Amniotic stem cell (primary cell): ENCODE data around the gene SSBP4.

ENCODE experiments used
- DNase-seq: peaks from one replicate; lab custom pipeline; 2025; lab: John Stamatoyannopoulos, UW

Gene SSBP4

GRCh38 chr19:18468517-18468916 is 49.3 kb downstream of the SSBP4 start:
- no peak for DNase-seq

DNA sequence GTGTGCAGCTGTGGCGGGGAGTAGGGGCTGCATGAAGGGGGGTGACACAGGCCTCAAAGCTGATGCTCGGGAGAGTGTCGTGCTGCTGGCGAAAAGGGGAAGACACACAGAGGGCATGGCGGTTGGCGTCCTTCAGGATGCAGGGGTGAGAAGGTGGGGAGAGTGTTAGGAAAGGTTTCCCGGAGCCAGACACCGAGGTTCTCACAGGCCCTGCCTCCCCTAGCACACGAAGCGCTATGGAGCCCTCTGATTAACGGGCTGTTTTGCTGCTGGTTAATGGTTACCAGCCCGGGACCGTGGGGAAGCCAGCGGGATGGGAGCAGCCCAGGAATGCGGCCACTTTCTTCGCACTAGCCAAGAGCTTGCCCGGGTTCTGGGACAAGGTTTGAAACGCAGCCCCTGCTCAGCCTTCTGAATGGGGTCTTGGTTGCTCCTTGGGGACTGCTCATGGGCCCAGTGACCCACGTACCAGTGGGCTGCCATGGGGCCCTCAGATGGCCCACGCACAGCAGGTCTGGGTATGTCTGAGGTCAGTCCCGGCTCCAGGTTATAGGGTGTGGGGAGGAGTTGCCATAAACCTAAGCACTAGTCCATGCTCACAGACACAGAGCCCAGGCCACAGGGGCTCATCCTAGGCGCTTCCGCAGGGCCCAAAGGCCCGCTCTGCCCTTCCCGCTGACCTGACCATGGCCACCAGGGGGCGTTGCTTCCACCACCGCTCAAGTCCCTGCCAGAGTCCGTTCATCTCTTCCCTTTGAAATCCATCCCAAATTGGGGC is 50.1 kb downstream of the SSBP4 start:
- no peak for DNase-seq

- no peak for DNase-seq
Measured at GRCh38 chr19:18470787-18471186, 51.6 kb downstream of the SSBP4 start.

GRCh38 chr19:18473003-18473705 is 54.0 kb downstream of the SSBP4 start:
- DNase-seq, result no peak

- no peak for DNase-seq
Measured at GRCh38 chr19:18473706-18474087, 54.5 kb downstream of the SSBP4 start.

- no peak for DNase-seq
Measured at GRCh38 chr19:18474366-18474887, 55.2 kb downstream of the SSBP4 start.

DNA sequence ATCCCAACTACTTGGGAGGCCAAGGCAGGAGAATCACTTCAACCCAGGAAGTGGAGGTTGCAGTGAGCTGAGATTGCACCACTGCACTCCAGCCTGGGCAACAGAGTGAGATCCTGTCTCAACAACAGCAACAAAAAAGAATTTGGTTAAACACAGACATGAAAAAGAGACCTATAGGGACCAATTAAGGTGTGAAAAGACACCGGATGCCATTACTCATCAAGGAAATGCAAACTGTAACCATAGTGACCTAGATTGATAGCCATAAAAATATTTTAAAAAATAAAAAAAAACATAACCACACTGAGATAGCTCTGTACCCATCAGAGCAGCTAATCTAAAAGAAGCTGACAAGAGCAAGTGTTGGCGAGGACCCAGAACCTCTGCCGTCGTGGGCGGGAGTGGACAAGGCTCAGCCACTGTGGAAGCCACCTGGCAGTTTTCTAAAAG is 55.8 kb downstream of the SSBP4 start:
- no peak for DNase-seq

DNA sequence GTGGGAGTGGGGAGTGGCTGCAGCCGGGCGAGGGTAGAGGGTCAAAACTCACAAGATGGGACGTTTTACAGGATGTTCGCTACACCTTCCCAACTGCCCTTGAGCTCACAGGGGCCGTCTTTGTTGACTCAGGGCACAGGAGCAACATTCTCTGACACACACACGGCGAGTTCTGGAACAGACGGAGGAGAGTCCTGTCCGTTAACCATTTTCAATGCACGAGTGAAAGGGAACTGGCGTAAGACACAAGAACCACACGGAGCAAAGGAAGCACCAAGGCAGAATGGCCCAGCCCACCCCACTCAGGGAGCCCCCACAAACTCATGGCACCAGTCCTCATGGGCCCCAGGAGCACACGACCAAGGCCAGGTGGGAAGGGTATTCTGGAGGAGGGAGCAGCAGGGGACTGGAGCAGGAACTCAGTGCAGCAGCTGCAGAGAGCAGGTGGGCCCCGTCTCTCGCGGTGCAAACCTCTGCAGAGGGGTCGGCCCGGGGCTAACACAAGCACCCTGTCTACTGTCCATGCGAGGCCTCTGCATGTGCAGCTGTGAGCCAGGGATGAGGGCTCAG is 56.6 kb downstream of the SSBP4 start:
- no peak for DNase-seq

DNA sequence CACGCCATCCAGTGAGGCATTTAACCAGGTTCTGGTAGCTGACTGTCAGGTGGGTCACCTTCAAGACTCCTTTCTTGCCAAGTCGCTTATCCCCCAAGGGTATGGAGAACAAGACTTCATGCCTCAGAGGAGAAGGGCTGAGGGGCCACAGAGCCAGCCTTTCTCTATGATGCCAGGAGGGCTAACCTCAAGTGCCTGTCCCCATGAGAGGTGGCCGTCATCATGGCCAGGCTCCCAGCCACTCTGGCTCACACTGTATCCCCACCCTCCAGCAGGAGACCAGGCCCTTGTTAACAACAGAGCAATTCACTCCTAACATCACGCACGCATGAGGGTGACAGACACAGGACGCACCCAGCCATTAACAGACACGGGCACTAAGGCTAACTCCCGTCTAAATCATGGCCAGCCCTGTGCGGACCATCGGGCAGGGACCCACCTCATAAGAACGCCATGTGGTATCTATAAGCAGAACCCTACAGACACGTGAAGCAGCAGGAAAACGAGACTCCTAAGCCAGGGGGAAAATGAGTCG is 57.4 kb downstream of the SSBP4 start:
- DNase-seq, result no peak

DNA sequence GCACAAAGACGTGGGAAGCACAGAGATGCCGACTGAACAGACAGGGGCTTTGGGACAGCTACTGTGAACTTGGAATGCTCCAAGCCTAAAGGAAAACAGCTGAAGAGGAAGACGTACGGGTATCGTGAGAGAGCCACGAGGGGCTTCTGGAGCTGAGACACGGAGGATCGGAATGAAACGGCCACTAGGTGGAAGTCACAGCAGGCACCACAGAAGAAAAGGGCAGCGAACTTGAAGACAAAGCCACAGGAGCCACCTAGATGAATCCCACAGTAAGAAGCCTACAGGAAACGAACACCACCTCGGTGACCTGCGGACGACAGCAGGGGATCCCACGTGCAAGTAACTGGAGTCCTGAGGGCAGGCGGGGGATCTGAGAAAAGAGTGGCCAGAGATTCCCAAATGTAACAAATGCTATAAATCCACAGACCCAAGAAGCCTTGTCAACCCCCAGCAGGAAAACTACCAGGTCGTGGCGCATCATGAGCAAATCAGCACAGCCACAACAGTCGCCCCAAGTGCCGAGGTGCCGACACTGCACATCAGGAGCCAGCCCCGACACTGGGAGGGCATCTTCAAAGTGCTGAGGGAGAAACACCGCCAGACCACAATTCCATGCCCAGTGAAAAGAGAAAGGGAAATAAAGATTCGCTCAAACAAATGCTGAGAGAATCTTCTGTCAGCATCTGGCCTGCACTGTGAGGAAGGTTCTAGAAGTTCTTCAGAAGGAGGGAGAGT is 58.0 kb downstream of the SSBP4 start:
- DNase-seq, result no peak

DNA sequence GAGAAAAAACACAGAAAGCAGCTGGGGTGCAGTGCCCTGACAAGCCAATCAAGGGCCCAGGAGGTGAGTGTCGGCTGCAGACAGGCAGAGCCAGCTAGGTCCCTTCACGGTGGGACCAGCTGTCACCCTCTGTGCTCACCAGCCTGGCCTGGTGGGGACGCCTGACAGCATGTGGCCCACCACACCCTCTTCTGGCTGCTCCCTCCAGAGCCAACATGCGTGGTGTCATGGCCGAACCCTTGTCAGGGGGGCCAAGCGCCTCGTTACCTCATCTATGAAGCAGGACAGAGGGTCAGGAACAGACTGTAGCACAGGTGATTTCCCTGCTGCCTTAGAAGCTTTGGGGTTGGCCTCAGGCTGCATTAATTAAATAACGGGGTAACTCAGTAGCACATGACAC is 58.8 kb downstream of the SSBP4 start:
- no peak for DNase-seq

DNA sequence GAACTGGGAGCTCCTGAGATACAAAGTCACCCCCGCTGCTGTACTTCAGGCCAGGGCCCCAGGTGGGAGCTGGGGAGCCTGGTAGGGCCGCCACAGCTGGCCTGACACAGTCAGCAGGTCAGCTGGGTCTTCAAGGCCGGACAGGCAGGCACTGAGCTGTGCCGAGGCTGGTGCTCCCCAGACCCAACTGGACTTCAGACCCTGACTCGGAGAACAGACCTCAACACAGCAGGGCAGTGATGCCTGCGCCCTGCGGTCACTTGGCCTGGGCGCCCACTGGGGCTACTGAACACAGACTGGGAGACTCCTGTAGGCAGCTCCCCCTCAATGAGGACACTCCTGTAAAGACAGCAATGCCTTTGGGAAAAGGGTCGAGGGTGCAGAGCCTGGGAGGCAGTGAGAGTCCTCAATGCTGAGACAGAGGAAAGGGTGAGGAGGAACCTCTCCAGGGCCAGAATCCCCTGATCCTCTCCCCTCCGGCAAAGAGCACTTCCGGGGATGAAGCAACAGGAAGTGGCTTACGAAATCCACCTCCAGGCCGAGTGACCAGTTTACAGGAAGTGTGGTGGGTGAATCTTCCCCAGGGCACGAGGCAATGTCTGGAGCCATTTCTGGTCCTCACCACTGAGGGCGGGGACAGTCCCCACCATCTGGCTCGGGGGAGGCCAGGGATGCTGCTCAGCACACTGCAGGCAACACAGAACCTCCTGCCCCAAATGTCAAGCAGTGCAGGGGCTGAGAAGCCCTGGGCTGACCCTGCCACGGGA is 59.5 kb downstream of the SSBP4 start:
- peak; percentile 76 for DNase-seq

- DNase-seq, result no peak
Measured at GRCh38 chr19:18480006-18480691, 61.0 kb downstream of the SSBP4 start.

- no peak for DNase-seq
Measured at GRCh38 chr19:18481505-18482222, 62.5 kb downstream of the SSBP4 start.

- no peak for DNase-seq
Measured at GRCh38 chr19:18483119-18483890, 64.1 kb downstream of the SSBP4 start.
